Stimulated activated naive CD4-positive, alpha-beta T cell (primary cell): ENCODE results near the gene SIRPA.

ENCODE experiments used
- DNase-seq, 6 experiments: peaks; one replicate each; lab custom pipeline; 2025; lab: John Stamatoyannopoulos, UW

Gene SIRPA

GRCh38 chr20:1950836-1951235 lies 55.6 kb downstream of the SIRPA start:
- DNase-seq = no peak

GRCh38 chr20:1951436-1952115 lies 56.4 kb downstream of the SIRPA start:
- DNase-seq = no peak

GRCh38 chr20:1952737-1953530 lies 57.7 kb downstream of the SIRPA start:
- DNase-seq = no peak

GRCh38 chr20:1953621-1954020 lies 58.4 kb downstream of the SIRPA start:
- no peak for DNase-seq

GRCh38 chr20:1955217-1955616 lies 60.0 kb downstream of the SIRPA start:
- no peak for DNase-seq

GRCh38 chr20:1958426-1958825 lies 63.2 kb downstream of the SIRPA start:
- no peak for DNase-seq

- no peak for DNase-seq
These were observed 63.9 kb downstream of the SIRPA start for GRCh38 chr20:1959156-1959555.

GRCh38 chr20:1961374-1961773 lies 66.2 kb downstream of the SIRPA start:
- no peak for DNase-seq

GRCh38 chr20:1964061-1964460 lies 68.9 kb downstream of the SIRPA start:
- no peak for DNase-seq

- no peak for DNase-seq
These were observed 69.6 kb downstream of the SIRPA start for GRCh38 chr20:1964659-1965405.

GRCh38 chr20:1965520-1966351 lies 70.5 kb downstream of the SIRPA start:
- peak; percentile 16 to 73 (median 57) for DNase-seq

GRCh38 chr20:1968964-1969363 lies 73.8 kb downstream of the SIRPA start:
- no peak for DNase-seq

GRCh38 chr20:1971893-1972586 lies 76.8 kb downstream of the SIRPA start:
- DNase-seq = no peak

GRCh38 chr20:1973601-1974440 lies 78.6 kb downstream of the SIRPA start:
- DNase-seq = no peak

GRCh38 chr20:1975291-1975690 lies 80.1 kb downstream of the SIRPA start:
- no peak for DNase-seq

GRCh38 chr20:1979106-1979778 lies 84.0 kb downstream of the SIRPA start:
- no peak for DNase-seq

- no peak for DNase-seq
These were observed 87.5 kb downstream of the SIRPA start for GRCh38 chr20:1982686-1983085.

- no peak for DNase-seq
These were observed 88.1 kb downstream of the SIRPA start for GRCh38 chr20:1983301-1983700.

- DNase-seq = no peak
These were observed 92.6 kb downstream of the SIRPA start for GRCh38 chr20:1987826-1988225.
